HCT116 (cell line): ENCODE data around the gene NPEPL1.

Experiments
- CTCF ChIP-seq, 3 experiments: fragments of 200-600 bp in 1 of 3; sonication (generic) in 1 of 3; IDR thresholded peaks in 2 of 3; conservative IDR thresholded peaks in 1 of 3; 2 replicates each; pipeline ENCODE4 v1.5.1; 2012 to 2017; ENCODE audit warnings: low read depth in 2 of 3, low read length in 2 of 3, antibody characterized with exemption in 1 of 3, borderline replicate concordance in 1 of 3, control low read depth in 1 of 3, mild to moderate bottlenecking in 1 of 3, mixed read lengths in 1 of 3, mixed run types in 1 of 3, moderate library complexity in 1 of 3; ENCODE audit not compliant: insufficient read depth in 1 of 3
- EZH2phosphoT487 ChIP-seq: fragments of 200-600 bp; IDR thresholded peaks from 2 replicates; pipeline ENCODE4 v1.6.1; 2018; ENCODE audit warnings: antibody characterized with exemption, borderline replicate concordance
- MAX ChIP-seq: IDR thresholded peaks from 2 replicates; pipeline ENCODE4 v1.6.1; 2012
- POLR2A ChIP-seq: IDR thresholded peaks from 2 replicates; pipeline ENCODE4 v1.7.0; 2011; ENCODE audit warnings: borderline replicate concordance; ENCODE audit not compliant: insufficient read depth, insufficient read length; ENCODE audit errors: extremely low read depth
- YY1 ChIP-seq: IDR thresholded peaks from 2 replicates; pipeline ENCODE4 v1.6.1; 2011; ENCODE audit warnings: low read length, low read depth, moderate library complexity, mild to moderate bottlenecking; ENCODE audit not compliant: insufficient replicate concordance; ENCODE audit errors: extremely low read depth

GRCh38 chr20:58713801-58714339, 21.3 kb downstream of the NPEPL1 start:
- no peak for TF ChIP-seq EZH2phosphoT487
- no peak for TF ChIP-seq CTCF (IDR thresholded peaks at IDR 0.05 in 2 of 3, conservative IDR thresholded peaks at IDR 0.05 in 1 of 3; ENCODE audit: borderline replicate concordance in 1 of 3, insufficient read depth in 1 of 3, low read depth in 2 of 3, low read length in 2 of 3)
- TF ChIP-seq POLR2A = no peak
- no peak for TF ChIP-seq MAX
- TF ChIP-seq YY1 = no peak
